ENCODE measurements around the gene MAP1B. TPM values are rescaled to one million over a fixed set of nuclear protein-coding genes. Genes with fewer than 3 reads are reported as not detected.

Gene MAP1B
- total RNA-seq, 1 donor from 2014 or later, result 8.4 TPM

DNA sequence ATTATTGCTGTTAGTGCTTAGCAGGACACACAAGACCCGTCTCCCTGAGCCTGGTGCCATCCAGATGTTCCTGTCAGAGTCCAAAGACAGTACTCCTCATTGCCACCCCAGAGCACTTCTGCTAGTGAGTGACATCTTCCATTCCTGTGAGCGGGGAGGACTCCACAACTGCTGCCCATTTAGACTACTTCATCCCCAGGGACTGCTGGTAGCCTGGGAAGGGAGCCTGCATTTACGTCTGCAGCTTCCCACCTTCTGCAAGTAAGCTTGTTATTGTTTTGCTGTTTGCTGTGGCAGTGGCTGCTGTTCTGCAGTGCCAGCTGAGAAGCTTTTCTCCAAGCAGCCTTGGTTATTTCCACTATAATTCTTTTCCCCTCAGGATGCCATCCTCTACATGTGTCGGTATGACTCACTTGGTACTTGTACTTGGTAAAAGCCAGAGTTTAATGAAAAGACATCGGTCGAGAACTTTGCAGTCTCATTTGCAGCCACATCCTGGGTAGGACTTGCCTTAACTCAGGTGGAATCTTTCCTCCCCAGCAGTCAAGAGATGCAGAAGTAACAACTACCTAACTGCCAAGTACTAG lies 10.6 kb upstream of the MAP1B start:
- ATAC-seq, result no peak

DNA sequence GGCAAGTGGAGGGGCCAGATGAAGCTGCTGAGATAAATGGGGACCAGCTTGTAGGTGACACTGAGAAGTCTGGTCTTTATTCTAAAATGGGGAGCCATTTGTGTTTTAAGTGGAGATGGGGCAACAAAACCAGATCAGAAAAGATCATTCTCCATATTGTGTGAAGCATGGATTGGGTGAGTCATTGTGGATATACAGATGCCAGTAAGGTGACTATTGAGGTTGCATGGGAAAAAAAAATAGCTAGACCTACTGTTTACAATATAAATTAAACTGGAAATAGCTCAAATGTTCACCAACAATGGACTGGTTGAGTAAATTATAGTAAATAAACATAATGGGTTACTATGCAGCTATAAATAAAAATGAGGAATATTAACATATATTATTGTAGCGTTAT lies 5.4 kb upstream of the MAP1B start:
- ATAC-seq, result no peak

DNA sequence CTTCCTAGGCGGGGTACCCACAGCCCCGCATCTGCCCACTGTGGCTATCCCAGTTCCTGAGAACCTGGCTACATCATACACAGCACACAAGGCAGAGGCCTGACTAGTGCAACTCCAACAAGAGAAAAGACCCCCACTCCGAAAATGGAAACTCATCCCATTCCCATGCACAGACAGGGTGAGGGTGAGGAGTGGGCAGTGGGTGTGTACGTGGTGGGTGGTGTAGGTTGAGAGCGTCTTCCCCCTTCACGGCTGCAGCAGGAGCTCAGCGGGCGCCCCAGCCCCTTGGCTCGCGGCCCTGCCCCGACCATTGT lies 501 bp upstream of the MAP1B start:
- peak; percentile 26 for ATAC-seq

DNA sequence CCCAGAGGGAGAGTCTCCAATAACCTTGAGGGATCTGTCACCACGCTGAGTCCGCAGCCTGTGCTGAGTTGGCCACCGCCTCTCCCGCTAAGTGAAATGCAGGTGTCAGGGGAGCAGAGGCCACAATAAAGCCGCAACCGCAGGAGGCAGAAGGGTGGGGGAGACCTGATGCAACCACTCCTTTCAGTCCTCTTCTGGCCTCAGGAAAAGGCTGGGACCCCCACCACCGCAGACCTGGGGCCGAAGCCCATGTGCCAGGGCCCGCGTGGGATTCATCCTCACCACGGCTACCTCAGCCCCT lies 576 bp downstream of the MAP1B start:
- peak; percentile 29 for ATAC-seq

DNA sequence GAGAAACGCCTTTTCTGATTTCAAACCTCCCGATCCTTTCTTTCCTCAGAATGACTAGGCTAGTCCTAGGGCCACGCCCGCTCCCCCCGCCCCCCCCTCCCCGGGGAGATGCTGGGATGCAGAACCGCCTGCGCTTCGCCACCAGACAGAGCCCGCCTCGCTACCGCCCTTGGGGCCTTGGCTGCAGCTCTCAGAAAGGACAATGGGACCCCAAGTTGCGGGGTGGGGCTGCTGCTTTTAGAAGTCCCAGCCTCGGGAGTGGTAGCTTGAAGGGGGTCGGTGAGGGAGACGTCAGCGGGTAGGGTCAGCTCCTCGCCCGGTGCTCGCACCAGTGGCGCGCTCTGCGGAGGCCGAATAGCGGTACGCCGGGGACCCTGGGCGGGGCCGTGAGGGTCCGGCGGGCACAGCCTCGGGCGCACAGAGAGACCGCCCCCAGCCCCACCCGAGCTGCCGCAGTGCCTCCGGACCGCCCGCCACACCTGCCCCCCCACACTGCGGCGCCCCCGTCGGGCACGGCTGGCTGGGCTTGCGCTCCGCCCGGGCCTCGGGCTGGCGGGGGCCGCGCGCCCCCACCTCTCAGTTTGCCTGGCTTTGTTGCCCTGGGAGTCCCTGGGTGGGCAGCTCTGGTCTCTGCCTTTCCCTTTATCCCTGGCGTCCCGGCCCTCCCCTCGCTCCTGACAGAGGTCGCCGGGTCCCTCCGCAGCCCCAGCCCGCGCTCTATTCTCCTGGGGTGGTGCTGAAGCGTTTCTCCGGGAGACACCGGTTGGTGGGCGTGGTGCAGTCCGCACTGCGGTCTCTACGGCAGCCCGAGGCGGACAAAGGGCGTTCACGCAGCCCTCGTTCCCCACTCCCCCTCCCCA lies 1.2 kb downstream of the MAP1B start:
- ATAC-seq, result peak; percentile 61

DNA sequence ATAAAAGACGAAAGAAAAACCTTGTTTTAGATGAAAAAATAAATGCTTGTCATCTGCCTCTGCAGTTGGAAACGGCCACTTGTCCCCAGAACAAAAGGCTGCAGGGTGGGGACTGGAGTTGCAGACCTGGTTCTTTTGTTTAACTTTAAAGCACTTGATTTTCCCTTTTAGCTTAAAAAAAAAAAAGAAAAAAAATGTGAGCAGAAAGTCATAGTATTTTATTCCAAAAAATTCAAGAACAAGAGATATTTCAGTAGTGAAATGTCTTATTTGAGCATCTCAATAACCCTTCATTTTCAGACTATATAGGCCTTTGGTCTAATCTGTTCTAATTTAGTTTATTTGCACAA lies 1.8 kb downstream of the MAP1B start:
- ATAC-seq, result no peak

DNA sequence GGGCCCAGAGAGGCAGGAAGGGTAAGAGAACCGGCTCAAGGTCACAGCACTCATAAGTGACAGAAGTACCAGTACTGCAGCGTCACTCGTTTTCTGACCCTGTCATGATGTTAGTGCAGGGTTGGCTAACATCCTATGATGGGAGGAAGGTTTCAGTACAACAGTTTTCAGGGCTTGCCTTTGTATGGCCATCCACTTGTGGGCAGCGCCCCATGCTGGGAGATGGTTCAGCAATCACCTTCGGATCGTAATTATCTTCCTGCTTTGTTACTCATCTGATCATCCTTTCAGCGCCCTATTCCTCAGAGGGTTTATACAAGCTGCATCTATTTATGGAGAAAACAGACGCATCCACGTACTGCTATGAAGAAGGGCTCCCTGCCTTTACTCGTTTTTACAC lies 2.4 kb downstream of the MAP1B start:
- ATAC-seq, result no peak

DNA sequence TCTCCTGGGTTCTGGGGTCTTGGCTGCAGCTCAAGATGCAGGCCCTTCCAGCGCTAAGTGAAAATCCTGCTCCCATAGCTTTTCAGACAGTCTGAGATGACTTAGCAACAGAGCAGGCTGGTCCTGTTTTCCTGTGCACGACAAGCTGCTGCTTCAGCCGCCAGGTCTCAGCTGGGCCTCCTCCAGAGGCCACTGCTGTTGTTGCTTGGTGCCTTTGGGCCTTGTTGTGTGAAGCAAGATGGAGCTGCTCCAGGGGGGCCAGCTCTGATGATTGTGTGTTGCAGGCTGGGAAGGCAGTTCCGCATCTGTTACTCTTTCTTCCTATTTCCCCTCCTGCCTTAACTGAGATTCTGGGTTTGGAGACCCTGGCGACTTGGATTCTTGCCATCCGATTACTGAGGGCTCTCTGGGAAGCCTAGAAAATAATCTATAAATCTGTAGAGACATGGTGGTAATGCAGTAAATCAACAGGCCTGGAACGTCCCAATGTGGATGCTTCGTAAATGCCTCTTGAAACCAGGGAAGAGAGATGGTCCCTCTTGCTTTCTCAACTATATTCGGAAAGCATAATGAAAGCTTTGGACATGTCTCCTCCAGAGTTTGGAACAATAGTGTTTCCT lies 3.2 kb downstream of the MAP1B start:
- no peak for ATAC-seq

DNA sequence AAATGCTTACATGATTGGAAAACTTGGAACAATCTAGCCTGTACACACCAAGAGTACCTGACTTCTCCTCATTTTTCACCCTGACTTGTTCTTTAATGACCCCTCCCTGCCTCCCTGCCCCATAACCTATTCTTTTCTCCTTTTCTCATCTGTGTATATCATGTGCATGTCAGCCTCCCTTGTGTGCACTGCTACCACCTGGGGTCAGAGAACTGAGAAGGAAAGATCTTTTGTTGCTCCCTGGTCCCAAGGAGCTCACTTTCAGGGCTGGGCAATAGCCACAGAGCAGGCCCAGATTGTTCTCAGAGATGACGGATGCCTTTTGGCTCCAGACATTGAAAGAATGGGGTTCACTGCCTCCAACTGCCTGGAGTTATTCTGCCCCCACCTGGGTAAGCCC lies 5.1 kb downstream of the MAP1B start:
- no peak for ATAC-seq

DNA sequence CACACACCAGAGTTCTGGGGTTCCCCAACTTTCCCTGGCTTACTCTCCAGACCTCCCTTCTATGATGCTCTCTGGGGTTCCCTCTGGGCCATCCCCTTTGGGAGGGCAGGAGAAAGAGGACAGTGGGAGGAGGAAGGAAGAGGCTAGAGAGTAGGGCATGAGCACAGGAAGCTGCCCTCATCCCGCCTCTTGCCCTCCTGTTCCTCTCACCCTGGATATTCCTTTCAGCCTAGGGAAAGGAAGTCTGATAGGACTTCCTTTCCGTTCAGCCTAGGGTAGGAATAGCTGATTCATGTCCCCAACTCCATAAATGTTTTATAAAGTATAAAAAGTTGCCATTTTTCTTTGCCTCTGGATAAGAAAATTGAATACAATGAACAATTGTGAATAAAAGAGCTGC lies 7.4 kb downstream of the MAP1B start:
- no peak for ATAC-seq

DNA sequence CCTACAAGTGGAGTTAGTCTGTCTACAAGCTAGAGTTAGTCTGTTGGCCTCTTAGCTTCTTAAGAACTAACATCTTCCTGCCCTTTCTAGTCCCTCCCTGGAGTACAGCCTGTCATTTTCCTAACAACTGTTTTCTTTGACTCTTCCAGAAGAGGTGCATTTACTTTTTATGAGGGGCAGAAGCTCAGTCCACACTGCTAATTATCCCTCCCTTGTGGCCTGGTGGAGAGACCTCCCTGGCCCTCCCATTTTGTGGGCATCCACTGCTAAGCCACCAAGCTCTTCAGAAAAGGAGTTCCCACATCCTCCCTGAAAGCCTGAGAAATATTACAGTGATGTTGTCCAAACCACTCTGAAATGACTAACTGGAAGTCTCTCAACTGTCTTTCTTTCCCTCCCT lies 8.0 kb downstream of the MAP1B start:
- ATAC-seq, result no peak

DNA sequence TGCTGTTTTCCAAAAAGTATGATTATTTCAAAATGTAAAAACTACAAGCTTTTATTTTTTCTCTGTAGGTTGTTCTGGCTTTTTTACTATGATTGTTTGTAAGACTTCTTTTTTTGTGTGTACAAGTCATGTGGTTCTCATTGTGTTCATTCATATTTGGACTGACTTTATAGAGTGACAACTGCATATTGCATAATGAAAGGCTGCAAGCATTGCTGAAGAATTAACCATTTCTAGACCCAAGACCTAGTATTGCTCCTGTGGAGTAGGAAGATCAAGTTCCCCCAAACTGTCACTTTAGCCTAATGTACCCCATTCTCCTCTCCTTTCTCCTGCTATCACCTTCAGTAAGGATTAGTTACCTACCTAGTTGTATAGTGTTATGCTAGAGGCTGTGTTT lies 10.0 kb downstream of the MAP1B start:
- ATAC-seq, result no peak

DNA sequence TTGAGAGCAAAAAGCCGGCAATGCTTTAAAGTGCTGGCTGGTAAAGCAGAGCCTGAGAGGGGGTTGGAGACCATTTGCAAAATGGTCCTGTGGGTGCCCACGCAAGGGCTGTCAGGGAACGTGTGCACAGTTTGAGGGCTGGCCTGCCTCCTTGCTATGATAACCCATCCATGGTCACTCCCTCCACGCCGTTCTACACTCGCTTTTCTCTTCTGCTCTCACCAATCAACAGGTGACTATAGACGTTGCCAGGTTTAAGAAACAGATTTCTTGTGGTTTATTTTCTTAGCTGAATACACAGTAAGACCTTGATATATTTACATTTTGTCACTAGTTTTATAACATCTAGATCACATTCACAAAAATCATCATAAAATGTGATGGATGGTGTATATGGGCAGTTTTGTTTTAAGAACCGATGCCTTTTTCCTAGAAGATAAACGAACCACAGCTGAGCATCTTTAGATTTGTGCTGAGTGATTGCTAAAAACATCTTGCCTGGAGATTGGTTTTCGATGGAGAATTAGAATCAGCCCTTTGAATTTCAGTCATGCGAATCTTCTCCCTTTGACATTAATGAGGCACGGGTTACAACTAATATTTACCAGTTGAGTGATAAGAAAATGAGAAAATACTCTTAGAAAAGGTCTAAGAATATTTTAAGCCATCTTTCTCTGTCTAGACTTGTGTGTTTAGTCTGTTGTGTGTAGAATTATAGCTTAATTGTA lies 13.9 kb downstream of the MAP1B start:
- no peak for ATAC-seq

DNA sequence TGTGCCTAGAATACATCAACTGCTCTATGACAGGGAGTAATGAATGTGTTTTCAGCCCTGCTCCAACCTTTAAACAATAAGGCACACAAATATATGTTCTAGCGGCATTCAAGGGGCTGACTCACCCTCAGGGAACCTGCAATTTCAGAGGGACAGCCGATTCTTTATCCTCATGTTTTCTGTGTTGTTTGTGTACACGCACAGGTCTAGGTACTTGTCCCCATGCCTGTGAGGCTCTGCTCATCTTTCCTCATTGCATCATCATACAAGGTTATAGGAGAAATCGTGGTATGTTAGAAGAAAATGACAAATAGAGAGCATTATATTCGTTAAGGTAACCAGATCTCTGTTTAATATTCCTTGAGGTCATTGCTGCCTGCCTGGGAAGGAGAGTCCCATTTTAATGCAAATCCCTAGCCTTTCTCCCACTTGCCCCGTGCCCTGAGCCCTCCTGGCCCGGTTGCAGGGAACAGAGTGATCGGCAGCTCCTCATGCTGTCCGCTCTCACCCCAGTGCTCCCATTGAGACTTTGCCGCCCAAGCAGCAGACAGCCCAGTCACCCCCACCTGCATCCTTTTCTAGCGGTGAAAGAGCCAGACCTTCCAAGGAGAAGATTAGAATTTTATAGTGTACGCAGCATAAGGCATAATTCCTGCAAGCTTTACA lies 14.6 kb downstream of the MAP1B start:
- no peak for ATAC-seq

DNA sequence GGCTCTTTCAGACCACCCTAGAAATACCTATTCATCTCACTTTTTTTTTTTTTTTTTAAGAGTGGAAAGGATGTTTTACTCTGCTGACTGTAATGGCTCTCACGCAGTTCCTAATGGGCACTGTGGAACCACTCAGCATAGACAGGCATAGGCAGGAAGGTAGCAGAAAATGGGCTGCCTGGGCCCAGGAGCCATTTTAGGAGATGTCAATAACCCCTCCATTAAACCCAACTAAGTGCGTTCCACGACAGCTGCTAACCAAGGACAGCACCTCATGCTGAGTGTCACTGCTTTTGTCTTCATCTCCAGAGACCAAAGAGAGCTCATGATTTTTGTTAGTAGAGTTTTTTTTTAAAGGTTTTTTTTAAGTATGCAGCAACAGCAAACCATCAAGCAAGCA lies 15.3 kb downstream of the MAP1B start:
- no peak for ATAC-seq

DNA sequence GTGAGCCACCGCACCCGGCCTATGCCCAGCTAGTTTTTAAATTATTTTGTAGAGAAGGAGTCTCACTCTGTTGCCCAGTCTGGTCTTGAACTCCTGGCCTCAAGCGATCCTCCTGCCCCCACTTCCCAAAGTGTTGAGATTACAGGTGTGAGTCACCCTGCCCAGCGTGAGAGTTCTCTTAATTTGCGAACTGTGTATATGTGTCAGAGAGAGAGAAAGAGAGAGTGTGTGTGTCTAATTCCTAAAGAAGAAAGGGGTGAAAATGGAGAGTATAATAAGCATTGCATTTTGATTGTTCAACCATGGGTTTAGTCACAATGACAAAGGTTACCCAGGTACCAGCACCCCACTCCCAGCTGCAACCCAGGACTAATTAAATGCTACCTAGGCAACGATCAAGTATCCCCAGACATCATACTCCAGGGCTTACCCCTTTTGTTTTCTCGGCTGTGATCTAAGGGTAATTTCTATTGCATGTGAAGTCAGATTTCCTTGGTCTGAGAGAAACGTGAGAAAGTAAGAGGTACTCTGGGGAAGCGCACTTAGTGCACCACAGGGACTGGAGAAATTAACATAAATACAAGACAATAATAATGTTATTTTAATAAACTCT lies 16.6 kb downstream of the MAP1B start:
- no peak for ATAC-seq

DNA sequence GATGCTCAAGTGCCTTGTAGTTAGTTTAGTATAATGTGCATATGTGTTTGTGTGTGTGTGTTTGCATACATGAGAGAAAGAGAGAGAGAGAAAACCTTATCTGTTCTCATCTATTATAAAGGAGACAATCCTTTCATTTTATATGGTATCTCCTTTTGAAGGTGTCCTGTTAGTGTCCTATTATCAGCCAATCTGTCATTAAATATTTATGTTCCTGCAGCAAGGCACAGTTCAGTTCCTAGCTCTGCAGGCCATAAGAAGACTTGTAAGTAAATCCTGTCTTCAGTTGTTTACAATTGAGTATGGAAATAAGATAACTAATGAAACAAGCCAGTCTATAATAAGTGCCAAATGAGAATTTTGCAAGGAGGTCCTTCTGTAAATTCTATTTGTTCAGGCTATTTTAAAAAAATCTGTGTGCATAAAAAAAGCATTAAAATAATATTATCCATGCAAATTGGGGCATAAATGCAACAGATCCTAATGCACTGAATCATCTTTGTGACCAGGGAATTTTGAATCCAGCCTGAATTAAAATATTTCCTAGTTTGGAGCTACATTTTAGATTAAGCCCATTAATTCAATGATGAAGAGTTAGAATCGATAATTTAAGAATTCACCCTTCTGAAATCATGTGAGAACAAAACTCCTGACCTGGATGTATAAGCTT lies 18.1 kb downstream of the MAP1B start:
- ATAC-seq, result no peak

DNA sequence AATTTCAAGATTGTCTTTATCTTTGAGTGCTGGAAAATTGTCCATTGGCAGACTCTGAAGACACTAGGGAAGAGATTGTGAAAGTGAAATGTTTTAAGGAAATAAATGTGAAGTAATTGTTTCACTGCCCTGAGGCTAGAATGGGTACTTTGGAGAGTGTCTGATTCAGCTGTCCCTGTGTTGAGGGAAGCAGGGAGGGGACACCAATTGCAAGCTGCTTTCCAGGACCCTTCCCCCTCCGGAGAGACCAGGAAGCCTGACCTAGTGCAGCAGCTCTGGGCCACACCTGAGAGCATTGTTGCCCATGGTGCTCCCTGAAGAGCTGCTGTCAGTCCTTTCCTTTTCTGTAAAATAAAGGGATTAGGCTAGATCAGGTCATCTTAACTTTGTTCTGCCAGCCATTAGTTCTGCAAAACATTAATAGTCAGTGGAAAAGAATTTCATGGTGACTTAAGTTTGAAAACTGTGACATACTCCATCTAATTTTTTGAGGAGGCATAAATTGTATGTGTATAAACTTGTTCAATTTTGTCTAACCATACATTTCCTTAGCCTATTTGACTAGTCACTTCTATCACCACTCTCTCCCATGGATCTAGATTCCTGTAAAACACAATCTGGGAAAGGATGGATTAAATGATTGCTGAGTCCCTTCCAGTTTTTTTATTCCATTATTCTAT lies 18.8 kb downstream of the MAP1B start:
- peak; percentile 18 for ATAC-seq

DNA sequence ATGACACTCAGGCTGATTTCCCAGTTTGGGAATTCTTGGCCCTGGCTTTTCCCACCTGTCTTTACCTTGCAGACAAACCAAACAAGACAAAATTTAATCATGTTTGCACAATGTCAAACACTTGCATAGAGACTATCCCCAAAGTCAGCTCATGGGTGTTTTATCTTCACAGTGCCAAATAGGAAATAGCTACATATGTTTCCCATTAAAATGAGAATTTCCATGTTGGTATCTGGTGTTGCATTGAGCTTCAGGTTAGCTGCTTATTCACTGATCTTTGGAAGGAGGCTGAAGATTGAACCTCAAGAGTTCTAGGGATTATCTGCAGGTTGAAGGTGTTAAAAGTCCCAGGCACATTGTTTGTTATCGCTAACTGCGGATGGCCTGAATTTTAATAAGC lies 19.5 kb downstream of the MAP1B start:
- ATAC-seq, result no peak

DNA sequence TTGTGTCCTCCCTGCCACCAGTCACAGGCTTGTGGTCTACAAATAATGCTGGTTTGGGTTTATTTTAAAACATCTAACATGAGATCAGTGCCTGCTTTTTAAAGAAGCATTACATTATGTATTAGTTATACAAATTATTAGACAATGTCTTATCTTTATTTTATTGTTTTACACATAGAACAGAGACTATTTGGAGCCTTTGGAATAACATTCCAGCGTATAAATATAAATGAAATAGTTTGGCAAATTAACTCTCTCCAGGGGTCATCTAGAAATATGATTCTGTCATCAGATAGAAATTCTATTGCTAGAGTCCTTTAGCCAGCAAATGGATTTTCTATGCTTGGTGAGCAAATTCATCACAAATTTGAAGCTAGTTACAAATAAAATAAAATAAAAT lies 22.4 kb downstream of the MAP1B start:
- ATAC-seq, result no peak

DNA sequence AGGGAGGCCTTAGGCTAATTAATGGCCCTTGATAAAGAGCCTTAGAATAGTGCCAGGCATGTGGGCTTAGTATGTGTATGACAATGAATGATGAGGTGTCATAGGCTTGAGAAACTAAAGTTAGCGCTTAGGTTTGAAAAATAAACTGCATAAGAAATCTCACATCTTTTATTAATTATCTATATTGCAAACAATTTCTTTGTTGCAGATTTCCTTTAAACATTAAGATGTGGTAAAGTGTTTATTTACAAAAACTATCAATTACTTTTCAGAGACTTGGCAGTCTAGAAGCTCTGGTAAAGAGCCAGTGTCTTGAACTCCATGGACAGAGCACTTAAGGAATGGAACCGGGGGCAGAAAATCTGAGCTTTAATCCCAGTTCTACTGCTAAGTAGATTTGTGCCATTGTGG lies 23.1 kb downstream of the MAP1B start:
- ATAC-seq, result no peak

All from esophagus mucosa (tissue), 1 donor.